Bladder microvascular endothelial cell (primary cell): ENCODE data around the gene KRT4. TPM values are rescaled to one million over a fixed set of nuclear protein-coding genes. Genes with fewer than 3 reads are reported as not detected.

Experiments used
- total RNA-seq: library from RNA; depleted of rRNA; stranded (reverse); fragments of >200 nt; gene quantifications from 2 replicates; pipeline ENCODE4 v1.2.3, GENCODE V29; 2014

Gene KRT4
- total RNA-seq: not detected in 2 replicates

GRCh38 chr12:52813885-52814709, at the start of gene KRT4:
Gene KRT4 (minus strand): TSS chr12:52814116. CDS start chr12:52814058, 58 bp downstream.

GRCh38 chr12:52848661-52849255, 34.8 kb upstream of the KRT4 start, which contains the start of gene KRT78:
Gene KRT78 (minus strand): TSS chr12:52848994. CDS start chr12:52848930, 64 bp downstream.

DNA sequence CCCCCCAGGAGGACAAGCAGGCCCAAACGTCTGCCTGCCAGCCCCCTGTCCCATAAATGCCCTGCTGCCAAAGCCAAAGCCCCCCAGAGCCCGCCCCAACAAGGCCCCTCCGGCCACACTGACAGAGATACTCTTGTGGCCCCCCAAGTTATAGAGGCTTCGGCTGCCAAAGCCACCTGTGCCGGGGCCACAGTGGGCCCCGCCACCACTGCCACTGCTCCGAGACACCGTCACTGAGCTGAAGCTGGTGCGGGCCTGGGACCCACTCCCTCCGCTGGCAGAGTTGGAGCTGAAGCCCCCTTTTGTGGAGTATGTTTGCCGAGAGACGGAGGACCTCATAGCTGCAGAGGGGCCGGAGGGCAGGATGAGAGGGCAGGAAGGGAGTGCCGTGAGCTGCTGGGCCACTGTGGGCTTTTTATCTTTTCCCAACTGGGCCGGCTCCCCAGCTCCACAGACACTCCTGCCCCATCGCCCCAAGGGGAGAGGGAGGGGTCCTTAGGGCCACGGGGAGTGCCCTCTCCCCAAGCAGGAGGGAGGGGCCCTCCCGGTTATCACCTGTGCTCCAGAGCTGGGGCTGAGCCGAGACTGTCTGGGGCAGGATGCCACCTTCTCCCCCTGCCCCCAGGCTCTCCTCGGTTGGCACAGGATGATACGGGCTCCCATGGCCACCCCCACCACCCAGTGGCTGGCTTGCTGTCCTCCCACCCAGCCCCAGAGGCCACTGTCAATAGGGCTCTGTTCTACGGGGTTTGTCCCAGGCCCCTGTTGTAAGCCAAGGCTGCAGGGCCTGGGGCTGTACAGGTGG, 20.2 kb upstream of the KRT4 start, which contains the start of gene KRT79:
Gene KRT79 (minus strand): TSS at position 390 of the 805 bp plus-strand sequence. CDS start 51 bp downstream, at position 339.

DNA sequence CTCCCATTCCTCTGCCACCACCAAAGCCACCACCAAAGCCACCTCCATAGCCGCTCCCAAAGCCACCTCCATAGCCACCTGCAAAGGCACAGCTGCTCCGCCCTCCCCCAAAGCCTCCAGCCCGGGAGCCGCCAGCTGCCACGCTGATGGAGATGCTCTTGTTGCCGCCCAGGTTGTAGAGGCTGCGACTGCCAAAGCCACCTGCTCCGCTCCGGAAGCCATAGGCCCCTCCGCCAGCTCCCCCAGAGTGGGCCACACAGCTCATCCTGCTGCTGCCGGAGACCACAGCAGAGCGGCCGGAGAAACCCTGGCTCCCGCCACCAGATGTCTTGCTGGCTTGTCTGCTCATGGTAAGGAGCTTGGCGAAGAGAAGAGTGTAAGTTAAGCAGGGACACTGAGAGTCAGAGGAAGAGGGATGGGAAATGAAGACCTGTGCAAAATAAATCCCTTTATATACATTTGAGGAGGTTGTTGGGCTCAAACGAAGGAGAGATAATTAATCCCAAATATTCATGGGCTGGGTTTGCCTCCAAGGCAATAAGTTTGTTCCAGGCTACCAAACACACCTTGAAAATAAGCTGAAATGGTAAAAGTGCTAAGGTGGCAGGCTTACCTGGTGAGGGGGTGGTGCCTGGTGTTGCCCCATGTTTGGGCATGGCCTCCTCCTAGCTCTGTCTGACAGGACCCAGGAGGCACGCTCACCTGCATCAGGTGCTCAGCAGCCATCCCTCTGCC, 18.1 kb downstream of the KRT4 start, which contains the start of gene KRT3:
Gene KRT3 (minus strand): TSS at position 424 of the 735 bp plus-strand sequence. CDS start 75 bp downstream, at position 349.

GRCh38 chr12:52776913-52777395, 37.0 kb downstream of the KRT4 start, which contains the start of gene KRT76:
Gene KRT76 (minus strand): TSS chr12:52777345. CDS start chr12:52777291, 54 bp downstream.

Other genes starting within 250 kb of the KRT4 start
- not detected in 2 replicates for gene KRT74, start 240.3 kb downstream of the KRT4 start, total RNA-seq
- gene KRT72, start 212.7 kb downstream of the KRT4 start, total RNA-seq: not detected in 2 replicates
- gene KRT73, start 195.6 kb downstream of the KRT4 start, total RNA-seq: not detected in 2 replicates
- not detected in 2 replicates for gene KRT2, start 161.9 kb downstream of the KRT4 start, total RNA-seq
- not detected in 2 replicates for gene KRT1, start 133.7 kb downstream of the KRT4 start, total RNA-seq
- not detected in 2 replicates for gene KRT77, start 110.6 kb downstream of the KRT4 start, total RNA-seq
- not detected in 2 replicates for gene KRT76, start 36.8 kb downstream of the KRT4 start, total RNA-seq
- not detected in 2 replicates for gene KRT3, start 18.0 kb downstream of the KRT4 start, total RNA-seq
- not detected in 2 replicates for gene KRT79, start 20.2 kb upstream of the KRT4 start, total RNA-seq
- not detected in 2 replicates for gene KRT78, start 34.9 kb upstream of the KRT4 start, total RNA-seq
- 3.7 and 8.6 TPM in 2 replicates for gene KRT8, start 91.0 kb upstream of the KRT4 start, total RNA-seq
- 118 and 172 TPM in 2 replicates for gene KRT18, start 135.0 kb upstream of the KRT4 start, total RNA-seq
- gene EIF4B, start 192.3 kb upstream of the KRT4 start, total RNA-seq: 880 and 1,059 TPM in 2 replicates
- gene TNS2, start 235.9 kb upstream of the KRT4 start, total RNA-seq: 24.3 and 36.3 TPM in 2 replicates